ENCODE results near the gene SHOC2.

GRCh38 chr10:110873951-110874350, 45.5 kb upstream of the SHOC2 start:
- no peak for TF ChIP-seq CTCF (IDR thresholded peaks at IDR 0.05; ENCODE audit: low read depth, low read length, poor library complexity, severe bottlenecking)
- no peak for TF ChIP-seq EZH2phosphoT487 (IDR thresholded peaks at IDR 0.05; ENCODE audit: borderline replicate concordance, low read length)
